Body of pancreas (tissue), 4 donors: ENCODE results near the gene HHATL. TPM values are rescaled to one million over a fixed set of nuclear protein-coding genes. Genes with fewer than 3 reads are reported as not detected.
"Not testable (repeated sequence)": the region's sequence is repeated elsewhere in the genome, so short reads cannot be mapped to it uniquely, and the experiment has no call there.

Source experiments
- ATAC-seq: fragments of 150-250 bp; one replicate; pipeline ENCODE4 v1.9.1; 2016
- DNase-seq, 4 donors: peaks; one replicate each; pipeline ENCODE4 v3.0.0-alpha.2; 2019
- H3K27ac ChIP-seq, 4 donors: fragments of 200-600 bp; sonication (generic); 1 replicate in 3 of 4; 2 replicates in 1 of 4; pipeline versions ENCODE4 v1.5.1 to v1.6.1; 2016 to 2019; ENCODE audit warnings: mild to moderate bottlenecking in 1 of 4, mixed read lengths in 1 of 4, moderate library complexity in 1 of 4
- H3K27me3 ChIP-seq, 2 donors: fragments of 200-600 bp; sonication (generic); one replicate each; pipeline ENCODE4 v1.6.0; 2016; ENCODE audit warnings: mild to moderate bottlenecking in 1 of 2
- H3K36me3 ChIP-seq, 2 donors: fragments of 200-600 bp; sonication (generic); replicated peaks in 1 of 2; 2 replicates each; pipeline ENCODE4 v1.5.1; 2016; ENCODE audit warnings: low read depth in 2 of 2; ENCODE audit not compliant: insufficient read depth in 1 of 2
- H3K4me1 ChIP-seq: fragments of 200-600 bp; sonication (generic); one replicate; pipeline ENCODE4 v1.6.0; 2016
- H3K4me3 ChIP-seq, 2 donors: fragments of 200-600 bp; sonication (generic); 1 replicate in 1 of 2; 2 replicates in 1 of 2; pipeline ENCODE4 v1.5.1; 2016 to 2019
- H3K9me3 ChIP-seq, 3 donors: fragments of 200-600 bp; sonication (generic); 1 replicate in 2 of 3; 2 replicates in 1 of 3; pipeline ENCODE4 v1.5.1; 2016
- CTCF ChIP-seq, 7 experiments: fragments of 450-650 bp in 4 of 7; fragments of 200-600 bp in 3 of 7; sonication (generic) in 3 of 7; IDR thresholded peaks; one replicate each; pipeline ENCODE4 v1.5.1; 2016 to 2019; ENCODE audit warnings: antibody characterized with exemption in 7 of 7
- POLR2A ChIP-seq, 3 donors: fragments of 450-650 bp; IDR thresholded peaks; one replicate each; pipeline ENCODE4 v1.6.1; 2016; ENCODE audit warnings: antibody characterized with exemption in 3 of 3, mild to moderate bottlenecking in 2 of 3
- WGBS, 2 donors: methylation state at CpG; one replicate each; pipeline ENCODE4 v1.1.5; 2017; 5-methylcytosine and 5-hydroxymethylcytosine counted together
- intact Hi-C: fragments of 100-400 bp; cut with DNase I; formaldehyde crosslinking; loops from one replicate; pipeline ENCODE4 v1.15.1; 2023
- total RNA-seq, 2 donors: library from RNA; depleted of rRNA; stranded (reverse); fragments of >200 nt; gene quantifications; one replicate each; pipeline ENCODE4 v1.1.0, GENCODE V29; 2016

HHATL gene
- total RNA-seq, 2 donors from 2014 or later = 0.26 TPM; not detected in 1

- intact Hi-C loops = no loop called here
- no peaks in the 10 kb centered on the region for H3K4me1 ChIP-seq
- H3K36me3 ChIP-seq = no peaks in the 10 kb centered on the region
- DNase-seq (no peak), ATAC-seq (no peak)
- no peak overlapping the region for H3K4me3 ChIP-seq
- WGBS, 2 donors = 91 to 96% methylated on average over 2 of the region's 2 CpGs
- no peak overlapping the region for H3K27ac ChIP-seq
- TF ChIP-seq POLR2A (IDR thresholded peaks at IDR 0.05) (no peak), CTCF (IDR thresholded peaks at IDR 0.05) (no peak)
- H3K9me3 ChIP-seq = no peaks in the 10 kb centered on the region
- H3K27me3 ChIP-seq = no peaks in the 10 kb centered on the region
Observed at GRCh38 chr3:42723219-42723618, 20.6 kb upstream of the HHATL start.

DNA sequence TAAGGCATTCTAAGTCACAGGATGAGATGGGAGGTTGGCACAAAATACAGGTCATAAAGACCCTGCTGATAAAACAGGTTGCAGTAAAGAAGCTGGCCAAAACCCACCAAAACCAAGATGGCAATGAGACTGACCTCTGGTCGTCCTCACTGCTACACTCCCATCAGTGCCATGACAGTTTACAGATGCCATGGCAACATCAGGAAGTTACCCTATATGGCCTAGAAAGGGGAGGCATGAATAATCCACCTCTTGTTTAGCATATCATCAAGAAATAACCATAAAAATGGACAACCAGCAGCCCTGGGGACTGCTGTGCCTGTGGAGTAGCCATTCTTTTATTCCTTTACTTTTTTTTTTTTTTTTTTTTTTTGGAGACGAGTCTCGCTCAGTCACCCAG is 19.8 kb upstream of the HHATL start:
- H3K4me3 ChIP-seq, H3K4me1 ChIP-seq, H3K9me3 ChIP-seq, H3K36me3 ChIP-seq, H3K27ac ChIP-seq, DNase-seq, H3K27me3 ChIP-seq, intact Hi-C loops, ATAC-seq: not testable (repeated sequence)
- 88 to 93% methylated on average over 3 of the region's 3 CpGs for WGBS, 2 donors

DNA sequence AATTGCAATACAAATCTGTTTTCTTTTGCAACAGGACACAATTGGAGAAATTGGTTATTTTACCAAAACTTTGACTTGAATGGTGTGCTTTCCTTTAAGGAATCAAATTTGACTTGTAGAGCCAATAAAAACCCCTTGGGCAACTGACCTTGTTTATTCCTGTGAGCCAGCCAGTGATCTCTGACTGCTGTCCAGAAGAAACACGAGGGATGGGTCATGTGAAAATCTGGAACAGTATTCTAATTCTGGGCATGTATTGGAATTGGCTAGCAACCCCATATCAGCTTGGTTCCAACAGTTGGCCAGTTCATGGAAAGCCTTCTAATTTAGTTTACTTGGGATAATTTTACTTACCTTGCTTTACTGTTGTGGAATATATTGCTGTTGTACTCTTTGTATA is 19.1 kb upstream of the HHATL start:
- no peak overlapping the region for H3K27ac ChIP-seq
- WGBS, 2 donors = 14 to 58% methylated on average over 1 of the region's 1 CpG

GRCh38 chr3:42720126-42720525 is 17.5 kb upstream of the HHATL start:
- H3K27me3 ChIP-seq = no peaks in the 10 kb centered on the region
- WGBS, 2 donors = 75 to 78% methylated on average over 4 of the region's 4 CpGs
- no peak overlapping the region for H3K27ac ChIP-seq
- H3K9me3 ChIP-seq = no peaks in the 10 kb centered on the region
- H3K4me3 ChIP-seq = no peak overlapping the region
- H3K36me3 ChIP-seq = no peaks in the 10 kb centered on the region
- ATAC-seq = no peak
- no peak for DNase-seq
- intact Hi-C loops = no loop called here
- TF ChIP-seq POLR2A (IDR thresholded peaks at IDR 0.05) = no peak
- no peak for TF ChIP-seq CTCF (IDR thresholded peaks at IDR 0.05)
- H3K4me1 ChIP-seq = no peaks in the 10 kb centered on the region

More for the DNA sequence above, 19.1 kb upstream of the HHATL start:
- Histone ChIP-seq H3K27me3 (no peaks in the 10 kb centered on the region), H3K4me3 (no peak overlapping the region), H3K4me1 (no peaks in the 10 kb centered on the region), H3K36me3 (no peaks in the 10 kb centered on the region), H3K9me3 (no peaks in the 10 kb centered on the region)
- no peak for ATAC-seq
- intact Hi-C loops = no loop called here
- DNase-seq = no peak
- TF ChIP-seq POLR2A (IDR thresholded peaks at IDR 0.05) (no peak), CTCF (IDR thresholded peaks at IDR 0.05) (no peak)

GRCh38 chr3:42719002-42719401 is 16.4 kb upstream of the HHATL start:
- ATAC-seq (no peak), DNase-seq (no peak)
- no peaks in the 10 kb centered on the region for H3K27me3 ChIP-seq
- intact Hi-C loops = no loop called here
- no peaks in the 10 kb centered on the region for H3K9me3 ChIP-seq
- no peaks in the 10 kb centered on the region for H3K36me3 ChIP-seq
- H3K4me3 ChIP-seq = no peak overlapping the region
- TF ChIP-seq POLR2A (IDR thresholded peaks at IDR 0.05) (no peak), CTCF (IDR thresholded peaks at IDR 0.05) (no peak)
- H3K4me1 ChIP-seq = no peaks in the 10 kb centered on the region
- WGBS, 2 donors = 60 to 81% methylated on average over 6 of the region's 6 CpGs
- H3K27ac ChIP-seq = no peak overlapping the region
